HG03135 (cell line): Measurements from ENCODE around the gene C16orf95.
"Not testable (repeated sequence)": the region's sequence is repeated elsewhere in the genome, so short reads cannot be mapped to it uniquely, and the experiment has no call there.

Experiments used
- ATAC-seq: cut with Tn5 transposase; IDR thresholded peaks from one replicate; pipeline ENCODE4 v1.9.1; 2021; ENCODE audit warnings: mild to moderate bottlenecking, moderate library complexity; ENCODE audit not compliant: unreplicated experiment

C16orf95 gene

DNA sequence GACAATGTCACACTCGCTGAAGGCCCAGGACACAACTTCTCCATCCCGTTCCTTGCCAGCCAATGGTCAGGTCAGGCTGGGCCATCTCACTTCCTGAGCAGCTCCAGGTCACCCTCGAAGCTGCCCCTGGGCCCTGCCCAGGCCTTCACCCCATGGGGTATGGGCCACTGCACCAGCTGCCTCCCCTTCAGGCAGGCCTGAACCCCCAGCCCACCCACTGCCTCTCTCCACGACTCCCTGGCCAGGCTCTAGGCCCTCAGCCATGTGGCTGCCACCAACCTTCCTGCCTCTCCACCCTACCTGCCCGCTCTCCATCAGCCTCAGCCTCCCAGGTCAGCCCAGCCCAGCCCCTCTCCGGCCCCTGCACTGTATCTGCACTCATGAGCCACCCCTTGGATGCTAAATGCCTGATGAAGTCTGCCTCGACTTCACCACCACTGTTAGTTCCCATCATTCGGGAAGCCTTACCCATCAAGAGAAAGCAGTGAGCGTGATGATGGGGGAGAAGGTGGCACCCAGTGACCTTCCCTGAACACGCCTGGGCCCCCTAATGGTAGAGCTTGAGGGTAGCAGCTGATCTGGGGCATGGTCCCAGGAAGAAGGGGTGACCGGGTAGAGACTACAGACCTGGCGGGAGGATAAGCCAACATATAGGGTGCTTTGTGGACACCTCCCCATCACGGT lies 30.9 kb upstream of the C16orf95 start:
- ATAC-seq, result no peak

DNA sequence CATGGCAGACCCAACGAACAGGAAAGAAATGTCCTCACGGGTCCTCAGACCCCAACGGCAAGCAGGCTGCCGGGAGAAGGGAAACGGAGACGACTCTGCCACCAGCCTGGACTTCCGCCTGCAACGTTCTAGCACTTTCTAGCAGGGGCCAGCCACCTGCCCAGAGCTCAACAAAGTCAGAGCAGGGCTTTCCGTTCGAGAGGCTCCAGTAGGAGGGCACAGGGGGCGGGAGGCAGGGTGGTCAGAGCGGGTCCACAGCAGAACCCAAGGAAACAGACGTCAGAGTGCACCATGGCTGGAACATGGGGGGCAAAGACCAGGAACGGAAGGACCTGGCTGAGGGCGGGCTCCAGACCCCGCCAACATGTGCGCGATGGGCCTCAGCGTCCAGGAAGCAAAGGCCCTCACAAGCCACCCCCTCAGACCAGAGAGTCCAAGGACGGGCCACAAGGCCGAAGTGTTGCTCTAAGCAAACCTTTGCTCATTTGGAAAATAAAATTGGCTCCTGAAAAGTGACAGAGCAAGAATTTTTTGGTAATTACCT lies 29.4 kb upstream of the C16orf95 start:
- ATAC-seq, result no peak

DNA sequence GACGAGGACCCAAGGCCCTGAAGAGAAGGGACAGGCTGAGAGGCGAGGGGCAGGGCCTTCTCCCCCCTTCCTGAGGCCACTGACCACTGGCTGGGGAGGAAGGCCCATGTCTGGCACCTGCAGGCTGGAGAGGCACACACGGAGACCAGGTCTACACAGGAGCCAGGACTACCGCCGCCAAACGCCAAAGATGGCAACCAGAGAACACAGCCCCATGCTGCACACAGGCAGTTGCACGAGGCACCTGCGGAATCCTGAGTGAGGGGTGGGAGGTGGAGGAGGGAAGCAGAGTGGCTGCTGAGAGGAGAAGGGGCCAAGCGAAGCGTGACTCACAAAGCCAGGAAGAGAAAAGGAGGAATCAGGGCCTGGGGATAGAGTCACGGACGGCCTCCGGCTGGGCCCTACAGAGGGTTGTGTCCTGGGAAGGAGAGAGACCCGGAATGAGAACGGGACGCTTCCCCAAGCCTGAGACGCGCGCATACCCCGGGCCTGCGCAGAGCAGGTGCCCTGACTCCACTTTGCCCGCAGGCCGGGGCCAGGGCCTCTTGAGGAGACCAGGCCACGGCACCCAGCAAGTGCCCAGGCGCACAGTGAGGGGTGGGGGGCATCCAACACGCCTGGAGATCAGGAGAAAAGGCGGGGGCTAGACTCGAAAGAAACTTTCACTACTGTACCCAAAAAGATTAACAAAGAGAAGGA lies 28.7 kb upstream of the C16orf95 start:
- ATAC-seq, result no peak

DNA sequence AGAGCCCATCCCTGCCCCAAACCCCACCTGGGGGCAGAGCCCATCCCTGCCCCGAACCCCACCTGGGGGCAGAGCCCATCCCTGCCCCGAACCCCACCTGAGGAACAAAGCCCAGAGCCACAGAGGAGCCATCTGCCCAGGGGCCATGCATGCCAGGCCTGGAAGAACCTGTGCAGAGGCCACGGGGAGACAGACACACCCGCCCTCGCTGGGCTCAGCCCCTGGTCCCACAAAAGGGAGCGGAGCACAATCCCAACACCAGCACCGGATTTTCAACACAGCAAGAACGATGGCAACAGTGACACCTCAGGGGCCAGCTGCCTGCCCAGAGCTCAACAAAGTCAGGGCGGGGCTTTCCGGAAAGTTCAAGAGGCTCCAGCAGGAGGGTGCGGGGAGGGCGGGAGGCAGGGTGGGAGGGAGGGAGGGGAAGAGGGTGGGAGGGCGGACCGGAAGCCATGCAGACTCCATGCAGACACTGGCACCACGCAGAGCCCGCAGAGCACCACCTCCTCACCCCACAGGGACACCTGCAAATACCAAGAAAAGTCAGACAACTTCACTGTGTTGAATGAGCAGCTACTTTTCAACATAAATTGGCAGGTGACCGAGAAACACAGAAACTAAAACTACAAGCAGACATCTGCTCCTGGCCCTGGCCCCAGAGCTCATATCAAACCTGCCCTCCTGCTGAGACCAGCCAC lies 27.9 kb upstream of the C16orf95 start:
- ATAC-seq, result no peak

DNA sequence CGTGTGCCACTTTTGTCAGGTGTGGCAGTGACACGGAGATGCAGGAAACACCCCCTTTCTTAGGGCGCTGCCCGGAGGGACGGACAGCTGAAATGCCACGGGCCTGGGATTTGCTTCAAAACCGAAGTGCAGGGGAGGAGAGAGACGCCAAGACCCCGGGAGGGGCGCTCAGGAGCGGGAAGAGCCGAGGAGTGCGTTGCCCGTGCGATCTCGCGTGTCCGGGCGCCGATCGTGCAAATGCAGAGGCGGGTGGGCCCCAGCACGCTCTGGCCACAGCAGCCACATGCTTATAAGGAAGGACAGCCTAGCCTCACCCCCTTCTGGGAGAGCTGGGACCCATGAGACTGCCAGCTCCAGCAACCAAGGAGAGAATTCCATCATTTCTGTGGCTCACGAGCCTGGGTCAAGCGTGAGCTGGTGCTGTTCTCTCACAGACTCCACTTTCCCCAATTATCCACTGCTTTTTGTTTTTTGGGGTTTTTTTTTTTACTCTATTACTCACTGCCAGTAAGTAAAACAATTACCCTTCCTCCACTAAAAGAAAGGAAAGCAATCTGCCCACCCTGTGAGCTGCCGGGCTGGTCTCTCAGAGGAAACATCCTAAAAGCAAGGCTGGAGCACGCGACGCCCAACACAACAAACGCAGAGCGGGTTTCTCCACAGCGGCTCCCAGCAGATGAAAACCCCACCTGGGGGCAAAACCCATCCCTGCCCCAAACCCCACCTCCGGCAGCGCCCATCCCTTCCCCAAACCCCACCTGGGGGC lies 27.2 kb upstream of the C16orf95 start:
- ATAC-seq, result no peak

DNA sequence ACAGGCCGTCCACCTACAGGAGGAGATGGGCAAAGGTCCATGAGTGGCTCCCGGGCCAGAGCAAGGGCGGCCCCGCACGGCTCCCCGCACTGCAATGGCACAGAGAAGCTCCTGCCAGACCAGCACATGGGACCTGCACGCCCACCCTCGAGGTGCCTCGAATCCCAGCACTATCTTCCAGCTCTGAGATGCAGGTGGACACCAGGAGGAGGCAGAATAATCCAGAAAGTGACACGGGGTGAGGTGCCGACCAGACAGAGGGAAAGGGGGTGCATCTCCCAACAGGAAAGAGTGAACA lies 26.5 kb upstream of the C16orf95 start:
- no peak for ATAC-seq

DNA sequence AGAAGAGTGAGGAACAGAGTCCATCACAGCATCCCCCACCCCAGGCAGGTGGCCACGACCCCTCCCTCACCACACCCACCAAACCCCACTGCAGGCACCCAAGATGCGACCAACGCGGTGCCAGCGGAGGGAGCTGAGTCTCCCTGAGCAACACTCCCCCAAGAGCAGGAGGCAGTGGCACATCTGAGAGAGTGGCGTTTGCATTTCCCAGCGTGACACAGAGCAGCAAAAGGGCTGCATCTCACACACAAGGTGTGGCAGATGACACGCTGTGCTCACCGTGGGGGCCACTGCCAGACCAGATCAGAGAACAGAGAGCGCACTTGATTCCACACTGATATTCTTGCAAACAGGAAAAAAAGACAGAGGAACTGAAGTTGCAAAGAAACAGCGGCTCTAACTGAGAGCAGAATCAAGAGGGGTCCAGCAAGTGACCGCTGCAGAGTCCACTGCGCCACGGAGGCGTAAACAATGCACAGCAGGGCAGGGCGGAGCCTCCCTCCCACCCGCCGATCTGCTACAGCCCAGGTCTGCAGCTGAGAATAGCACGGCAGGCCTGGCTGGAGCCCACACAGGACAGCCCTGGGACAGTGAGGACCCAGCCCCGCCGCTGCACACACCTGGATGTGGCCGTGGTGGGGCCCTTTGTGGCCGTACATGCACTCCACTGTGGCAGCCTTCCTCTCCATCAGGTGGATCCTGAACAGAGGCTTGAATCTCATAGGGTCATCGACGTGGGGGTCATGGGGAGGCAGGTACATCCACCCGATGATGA lies 26.0 kb upstream of the C16orf95 start:
- ATAC-seq, result no peak

DNA sequence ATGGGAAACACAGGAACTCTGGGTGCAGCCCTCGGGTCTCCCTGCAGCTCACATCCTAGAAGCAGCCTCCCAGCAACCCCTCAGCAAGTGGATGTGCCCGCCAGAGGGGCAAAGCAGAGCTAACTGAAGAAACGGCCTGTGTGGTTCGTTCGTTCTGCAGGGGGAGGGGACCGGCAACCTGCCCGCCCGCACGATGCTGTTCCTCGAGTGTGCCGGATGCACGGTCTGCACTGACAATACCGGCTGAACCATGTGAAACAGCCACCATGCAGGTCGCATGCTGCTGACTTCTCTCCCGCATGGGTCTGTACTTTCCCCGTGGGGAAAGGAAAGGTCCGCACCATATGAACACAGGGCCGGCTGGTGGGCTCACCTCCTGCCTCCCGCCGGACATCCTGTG lies 25.3 kb upstream of the C16orf95 start:
- ATAC-seq, result no peak

DNA sequence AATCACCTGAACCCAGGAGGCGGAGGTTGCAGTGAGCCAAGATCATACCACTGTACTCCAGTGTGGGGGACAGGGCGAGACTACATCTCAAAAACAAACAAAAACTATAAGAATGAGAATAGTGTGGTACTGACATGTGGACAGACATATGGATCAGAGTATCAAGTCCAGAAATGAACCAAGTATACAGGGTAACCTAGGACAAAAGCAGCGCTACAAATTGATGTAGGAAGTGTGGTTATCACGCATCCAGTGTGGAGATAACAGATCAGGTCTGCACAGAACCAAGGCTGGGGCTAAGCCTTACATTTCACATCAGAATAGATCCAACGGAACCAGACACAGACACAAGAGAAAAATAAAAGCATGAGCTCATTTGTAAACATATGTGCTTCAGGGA lies 23.0 kb upstream of the C16orf95 start:
- ATAC-seq, result no peak

DNA sequence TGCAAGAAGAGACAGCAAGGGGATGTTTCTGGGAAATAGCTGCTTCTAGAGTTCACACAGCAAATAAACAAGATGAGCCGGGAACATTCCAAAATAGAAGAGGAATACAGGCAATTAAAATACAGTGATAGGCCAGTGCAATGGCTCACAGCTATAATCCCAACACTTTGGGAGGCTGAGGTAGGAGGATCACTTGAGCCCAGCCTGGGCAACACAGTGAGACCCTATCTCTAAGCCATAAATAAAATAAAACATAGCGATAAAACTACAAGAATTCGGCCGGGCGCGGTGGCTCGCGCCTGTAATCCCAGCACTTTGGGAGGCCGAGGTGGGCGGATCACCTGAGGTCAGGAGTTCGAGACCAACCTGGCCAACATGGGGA lies 22.5 kb upstream of the C16orf95 start:
- not testable (repeated sequence) for ATAC-seq

DNA sequence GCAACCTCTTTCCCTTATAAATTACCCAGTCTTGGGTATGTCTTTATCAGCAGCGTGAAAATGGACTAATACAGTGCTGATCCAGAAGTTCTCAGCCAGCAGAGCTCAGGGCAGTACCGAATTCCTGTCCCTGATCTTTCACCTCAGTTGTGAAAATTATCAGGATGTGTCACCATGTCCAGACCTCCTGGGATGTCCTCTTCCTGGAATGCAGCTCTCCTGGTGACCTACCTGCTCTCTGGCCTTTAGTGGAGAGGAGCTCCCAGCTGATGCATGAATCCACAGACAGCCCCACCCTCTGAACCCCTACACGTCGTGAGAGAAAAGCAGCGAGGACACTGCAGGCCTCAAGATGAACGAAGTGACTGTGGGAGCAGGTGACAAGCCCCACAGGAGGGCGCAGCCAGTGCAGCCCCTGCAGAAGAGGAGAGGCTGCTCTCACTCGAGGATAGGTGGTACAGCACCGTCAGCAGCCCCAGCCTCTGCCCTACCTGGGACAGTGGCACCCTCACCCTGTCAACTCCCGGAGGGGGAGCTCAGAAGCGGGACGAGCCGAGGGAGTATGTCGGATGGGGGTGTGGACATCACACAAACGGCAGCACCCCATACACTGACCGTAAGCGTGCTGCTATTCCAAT lies 22.0 kb upstream of the C16orf95 start:
- ATAC-seq, result no peak

DNA sequence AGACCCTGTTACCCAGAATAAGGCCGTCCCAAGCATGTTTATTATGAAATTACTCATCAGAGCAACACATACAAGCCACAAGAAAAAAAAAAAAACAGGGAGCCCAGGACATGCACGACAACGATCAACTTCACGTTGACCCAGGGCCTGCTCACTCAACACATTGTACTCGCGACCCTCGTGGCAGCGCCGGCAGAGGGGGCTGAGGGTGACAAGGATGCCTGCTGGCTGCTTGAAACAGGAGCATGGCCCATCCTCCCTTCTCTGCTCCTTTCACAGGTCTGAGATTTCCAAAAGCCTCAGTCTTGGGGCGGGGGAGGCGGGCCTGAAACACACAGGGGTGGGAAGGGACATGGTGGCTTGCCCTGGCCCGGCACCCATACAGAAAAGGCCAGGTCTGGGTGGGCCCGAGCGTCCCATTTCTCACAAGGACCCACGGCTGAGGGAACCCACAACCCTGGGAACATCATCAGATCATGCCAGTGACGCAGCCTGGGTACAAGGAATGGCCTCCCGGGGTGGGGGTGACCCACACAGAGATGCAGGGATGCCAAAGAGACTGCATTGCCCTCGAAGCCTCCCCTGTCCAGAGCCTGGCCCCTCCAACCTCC lies 21.1 kb upstream of the C16orf95 start:
- no peak for ATAC-seq

DNA sequence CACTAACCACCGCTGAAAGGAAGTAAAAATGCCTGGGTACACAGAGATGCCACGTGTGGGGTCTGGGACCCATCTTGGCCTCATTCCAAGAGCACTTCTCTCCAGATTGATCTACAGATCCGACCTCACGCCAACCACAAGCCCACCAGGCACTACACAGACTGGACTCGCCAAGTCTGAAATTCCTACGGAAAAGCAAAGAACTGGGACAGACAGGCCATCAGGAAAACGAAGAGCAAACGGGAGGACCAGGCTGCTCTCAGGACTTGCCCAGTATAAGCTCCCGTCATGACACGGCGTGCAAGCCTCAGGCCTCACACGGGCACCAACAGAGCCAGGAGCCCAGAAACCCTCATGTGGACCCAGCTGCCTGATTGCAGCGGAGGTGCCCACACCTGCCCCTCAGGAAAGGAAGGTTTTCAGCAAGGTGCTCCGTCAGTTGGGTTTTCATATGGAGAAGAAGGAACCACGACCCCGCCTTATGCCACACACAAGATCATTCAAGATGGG lies 20.1 kb upstream of the C16orf95 start:
- ATAC-seq, result no peak

DNA sequence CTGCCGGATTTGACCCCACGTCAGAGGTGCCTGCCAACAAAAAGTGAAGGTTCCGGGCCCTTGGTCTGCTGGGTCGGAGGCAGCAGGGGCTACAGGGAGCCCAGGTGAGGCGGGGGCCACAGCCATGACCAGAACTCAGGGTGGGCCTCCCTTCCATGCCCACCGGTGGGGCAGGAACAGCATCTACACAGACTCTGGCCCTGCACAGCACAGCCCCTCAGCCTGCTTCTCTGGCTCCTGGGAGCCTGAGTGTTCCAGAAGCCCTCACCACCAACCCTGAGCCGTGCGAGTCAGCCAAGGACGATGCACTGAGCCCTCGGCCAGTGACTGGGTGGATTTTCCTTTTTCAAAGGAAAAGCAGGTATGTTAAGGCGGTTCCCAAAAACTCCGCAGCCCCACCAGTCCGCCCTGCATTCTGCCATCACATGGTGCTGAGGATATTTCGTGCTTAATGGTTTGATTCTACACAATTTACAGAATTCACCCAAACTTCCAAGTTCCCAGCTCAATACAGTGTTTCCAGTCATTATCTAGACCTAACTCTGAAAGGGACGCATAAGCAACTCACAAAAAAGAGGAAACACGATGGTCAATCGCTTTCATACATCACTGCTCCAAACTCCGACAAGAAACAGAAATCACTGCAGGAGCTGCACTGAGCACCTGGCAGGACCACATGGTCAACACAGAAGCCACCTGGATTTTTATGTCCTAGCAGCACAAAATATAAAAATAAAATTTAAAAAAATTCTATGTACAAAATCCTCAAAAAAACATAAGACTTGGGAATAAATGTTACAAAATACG lies 19.4 kb upstream of the C16orf95 start:
- ATAC-seq, result no peak

DNA sequence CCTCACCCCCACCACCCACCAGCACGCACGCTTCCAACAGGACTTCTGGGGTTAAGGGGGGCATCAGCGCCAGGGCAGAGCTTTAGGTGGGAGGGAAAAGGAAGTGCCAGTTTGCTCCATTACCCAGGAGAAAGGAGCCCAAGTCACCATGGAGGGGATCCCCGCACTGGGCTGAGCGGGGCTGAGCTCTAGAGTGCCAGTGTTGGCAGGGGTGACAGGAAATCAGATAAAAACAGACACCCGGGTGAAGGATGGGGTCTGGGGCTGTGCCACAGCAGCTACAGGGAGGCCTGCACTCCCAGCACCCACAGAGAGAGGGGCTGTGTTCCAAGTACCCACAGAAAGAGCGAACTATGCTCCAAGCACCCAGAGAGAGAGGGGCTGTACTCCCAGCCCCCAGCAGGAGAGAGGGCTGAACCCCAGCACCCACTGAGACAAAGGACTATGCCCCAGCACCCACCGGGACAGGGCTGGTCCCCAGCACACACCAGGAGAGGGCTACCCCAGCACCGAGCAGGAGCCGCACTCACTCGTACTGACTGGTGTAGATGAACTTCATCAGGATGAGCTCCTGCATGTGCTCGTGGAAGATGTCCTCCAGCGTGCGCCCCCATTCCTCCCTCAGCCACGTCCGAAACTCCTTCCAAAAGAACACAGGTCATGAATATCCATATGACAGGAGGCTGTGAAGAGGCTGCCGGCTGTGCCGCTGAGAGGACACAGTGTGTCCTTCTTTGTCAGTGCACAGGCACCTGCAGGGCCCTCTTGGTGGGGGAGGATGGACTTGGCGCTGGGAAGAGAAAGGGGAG lies 18.6 kb upstream of the C16orf95 start:
- ATAC-seq, result no peak

DNA sequence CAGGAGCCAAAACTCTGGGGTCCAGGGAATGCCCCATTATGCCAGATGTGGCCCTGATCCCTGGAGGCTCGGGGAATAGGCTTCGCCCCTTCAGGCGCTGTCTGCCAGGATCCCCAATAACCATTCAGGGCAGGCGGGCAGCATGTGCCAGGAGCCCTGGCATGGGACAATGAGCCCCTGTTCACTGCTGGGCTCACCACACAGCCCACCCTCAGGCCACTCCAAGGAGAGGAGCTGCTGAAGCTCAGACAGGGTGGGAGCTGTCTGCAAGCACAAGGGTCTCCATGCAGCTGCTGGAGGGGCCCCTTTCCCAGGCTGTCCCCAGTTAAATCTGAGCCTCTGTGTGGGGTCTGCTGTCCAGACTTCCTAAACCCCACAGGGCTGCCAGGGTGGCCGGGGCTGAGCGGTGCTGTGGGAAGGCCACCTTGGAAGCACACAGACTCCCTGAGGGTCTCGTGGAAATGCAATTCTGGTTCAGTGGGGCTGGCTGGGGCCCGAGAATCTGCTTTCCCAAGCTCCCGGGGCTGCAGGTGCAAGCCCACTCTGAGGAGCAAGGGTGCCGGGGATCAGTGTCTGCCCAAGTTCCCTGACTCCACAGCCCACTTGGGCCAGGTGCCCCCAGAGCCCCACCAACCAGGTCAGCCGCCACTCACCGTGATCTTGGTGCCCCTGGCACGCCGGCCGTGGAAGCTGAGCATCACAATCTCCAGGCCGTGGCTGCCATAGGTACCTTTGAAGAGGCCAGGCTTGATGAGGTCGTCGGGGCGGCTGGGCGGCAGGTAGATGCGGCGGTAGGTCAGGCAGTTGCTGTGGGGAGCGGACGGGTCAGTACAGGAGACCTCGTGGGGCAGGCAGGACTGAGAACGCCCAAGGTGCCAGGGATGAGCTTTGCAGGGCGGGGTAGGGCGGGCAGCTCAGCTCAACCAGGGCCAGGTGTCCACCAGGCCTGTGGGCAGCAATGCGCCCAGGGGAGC lies 17.7 kb upstream of the C16orf95 start:
- ATAC-seq, result no peak
